HG03565 (cell line): ENCODE measurements around the gene RALGAPB.

ENCODE experiments used
- ATAC-seq: cut with Tn5 transposase; IDR thresholded peaks from one replicate; pipeline ENCODE4 v1.9.1; 2021; ENCODE audit warnings: mild to moderate bottlenecking, moderate library complexity; ENCODE audit not compliant: unreplicated experiment

RALGAPB gene

DNA sequence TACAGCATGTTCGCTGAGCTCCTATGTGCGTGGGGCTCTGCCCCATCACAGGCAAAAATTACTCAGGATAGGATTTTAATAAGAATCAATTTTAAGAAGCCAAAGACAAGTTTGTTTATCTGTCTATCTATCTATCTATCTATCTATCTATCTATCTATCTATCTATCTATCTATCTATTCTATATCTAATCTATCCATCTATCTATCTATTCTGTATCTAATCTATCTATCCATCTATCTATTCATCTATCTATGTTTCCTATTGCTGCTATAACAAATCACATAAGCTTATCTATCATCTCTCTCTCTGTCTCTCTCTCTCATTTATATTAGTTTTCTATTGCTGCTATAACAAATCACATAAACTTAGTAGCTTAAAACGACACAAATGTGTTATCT lies 130.6 kb downstream of the RALGAPB start:
- ATAC-seq = no peak

GRCh38 chr20:38604873-38605303 lies 132.2 kb downstream of the RALGAPB start:
- ATAC-seq = no peak

DNA sequence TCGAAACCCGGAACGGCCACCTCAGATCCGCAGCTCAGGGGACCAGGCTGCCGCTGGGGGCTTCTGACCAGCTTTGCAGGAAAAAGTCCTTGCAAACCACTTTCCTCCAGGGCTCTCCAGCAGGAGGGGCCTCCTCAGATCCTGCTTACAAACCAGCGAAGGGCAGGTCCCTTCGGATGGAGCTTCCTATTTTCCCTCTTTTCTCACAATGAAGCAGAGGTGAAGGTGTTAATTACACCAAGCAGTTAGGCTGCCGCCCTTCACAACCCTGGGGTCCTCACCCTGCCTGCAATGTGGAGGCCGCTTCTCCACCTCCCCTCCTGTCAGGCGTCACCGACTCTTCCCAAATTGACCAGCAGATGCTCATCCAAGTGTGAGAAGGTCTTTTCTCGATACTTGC lies 134.7 kb downstream of the RALGAPB start:
- ATAC-seq = no peak

- no peak for ATAC-seq
Observed at GRCh38 chr20:38608188-38608587, 135.5 kb downstream of the RALGAPB start.

DNA sequence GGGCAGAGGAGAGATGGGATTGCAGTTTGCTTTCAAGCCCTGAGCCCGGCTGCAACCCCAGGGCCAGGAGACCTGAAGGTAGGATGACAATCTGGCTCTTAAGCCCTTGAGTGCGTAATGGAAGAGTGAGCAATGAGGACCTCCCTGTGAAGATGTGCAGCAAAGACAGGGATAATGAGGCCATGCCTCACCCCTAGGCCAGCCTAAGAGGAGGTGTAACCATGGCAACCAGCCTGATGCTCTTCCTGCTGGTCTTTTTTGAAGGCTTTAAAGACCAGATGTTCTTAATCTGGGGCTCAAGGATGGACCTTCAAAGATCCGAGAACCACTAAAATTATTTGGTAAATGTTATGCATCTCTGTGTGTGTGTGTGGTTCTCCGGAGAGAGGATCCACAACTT lies 137.2 kb downstream of the RALGAPB start:
- ATAC-seq = no peak

DNA sequence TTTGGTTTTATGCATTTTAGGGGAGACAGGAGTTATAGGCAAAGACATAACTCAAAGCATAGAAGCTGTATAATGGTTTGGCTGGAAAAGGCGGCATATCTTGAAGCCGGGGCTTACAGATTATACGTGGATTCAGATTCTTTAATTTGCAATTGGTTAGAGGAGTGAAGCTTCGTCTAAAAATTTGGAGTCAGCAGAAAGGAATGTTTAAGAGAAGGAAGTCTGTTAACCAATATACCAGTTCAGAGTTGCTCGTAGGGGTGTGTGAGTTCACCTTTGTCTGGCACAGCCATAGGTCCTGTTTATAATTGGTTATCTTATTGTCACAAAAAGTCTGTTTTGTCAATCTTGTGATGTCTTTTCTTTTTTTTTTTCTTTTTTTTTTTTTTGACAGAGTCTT lies 137.9 kb downstream of the RALGAPB start:
- ATAC-seq = no peak

DNA sequence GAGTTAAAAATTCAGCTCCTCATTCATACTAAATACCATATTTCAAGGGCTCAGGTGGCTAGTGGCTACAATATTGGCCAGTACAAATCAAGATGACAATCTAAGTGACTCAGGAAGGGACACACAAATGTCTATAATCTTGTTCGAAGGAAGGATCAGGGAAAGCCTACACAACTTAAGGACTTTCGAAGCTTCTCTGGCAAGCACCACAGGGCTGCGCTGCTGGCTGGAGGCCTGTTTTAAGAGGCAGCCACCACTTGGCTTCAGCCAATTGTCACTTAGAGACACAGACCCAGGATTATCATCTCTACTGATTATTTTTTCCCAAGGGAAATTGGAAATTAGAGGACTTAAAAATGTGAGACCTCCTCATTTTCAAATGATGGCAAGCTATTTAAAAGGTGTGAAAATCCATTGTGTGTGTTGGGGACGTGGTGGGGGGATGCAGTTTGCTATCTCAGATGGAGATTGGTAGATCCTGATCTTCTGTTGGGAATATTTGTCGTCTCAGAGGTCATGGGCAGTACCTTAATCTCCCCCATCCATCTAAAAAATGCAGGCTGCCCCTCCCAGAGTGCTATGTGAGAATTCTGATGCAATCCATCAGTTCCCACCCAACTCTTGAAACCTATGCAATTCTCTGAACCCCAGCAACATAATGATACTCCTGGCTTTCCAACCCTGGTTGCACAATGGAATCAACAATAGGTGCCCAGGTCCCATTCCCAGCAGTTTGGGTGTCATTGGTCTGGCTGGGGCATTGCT lies 140.3 kb downstream of the RALGAPB start:
- ATAC-seq = no peak

DNA sequence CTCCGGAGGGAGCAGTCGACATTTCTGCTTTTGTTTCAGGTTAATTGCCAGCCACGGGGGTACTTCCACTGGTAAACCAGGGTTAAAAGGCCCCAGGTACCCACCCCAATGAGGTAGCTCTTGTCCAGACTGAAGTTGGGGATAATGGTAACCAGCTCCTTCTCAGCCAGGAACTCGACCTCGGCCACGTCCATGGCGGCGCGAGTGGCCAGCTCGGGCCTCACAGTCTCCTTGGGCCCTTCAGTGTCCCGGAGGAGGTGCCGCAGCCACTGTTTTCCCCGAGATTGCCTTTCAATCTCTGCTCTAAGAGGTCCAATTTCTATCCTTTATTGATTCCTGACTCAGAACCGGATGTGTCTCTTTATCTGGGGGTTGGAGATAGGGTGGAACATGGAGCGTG lies 142.6 kb downstream of the RALGAPB start:
- no peak for ATAC-seq

GRCh38 chr20:38616457-38616856 lies 143.8 kb downstream of the RALGAPB start:
- no peak for ATAC-seq

DNA sequence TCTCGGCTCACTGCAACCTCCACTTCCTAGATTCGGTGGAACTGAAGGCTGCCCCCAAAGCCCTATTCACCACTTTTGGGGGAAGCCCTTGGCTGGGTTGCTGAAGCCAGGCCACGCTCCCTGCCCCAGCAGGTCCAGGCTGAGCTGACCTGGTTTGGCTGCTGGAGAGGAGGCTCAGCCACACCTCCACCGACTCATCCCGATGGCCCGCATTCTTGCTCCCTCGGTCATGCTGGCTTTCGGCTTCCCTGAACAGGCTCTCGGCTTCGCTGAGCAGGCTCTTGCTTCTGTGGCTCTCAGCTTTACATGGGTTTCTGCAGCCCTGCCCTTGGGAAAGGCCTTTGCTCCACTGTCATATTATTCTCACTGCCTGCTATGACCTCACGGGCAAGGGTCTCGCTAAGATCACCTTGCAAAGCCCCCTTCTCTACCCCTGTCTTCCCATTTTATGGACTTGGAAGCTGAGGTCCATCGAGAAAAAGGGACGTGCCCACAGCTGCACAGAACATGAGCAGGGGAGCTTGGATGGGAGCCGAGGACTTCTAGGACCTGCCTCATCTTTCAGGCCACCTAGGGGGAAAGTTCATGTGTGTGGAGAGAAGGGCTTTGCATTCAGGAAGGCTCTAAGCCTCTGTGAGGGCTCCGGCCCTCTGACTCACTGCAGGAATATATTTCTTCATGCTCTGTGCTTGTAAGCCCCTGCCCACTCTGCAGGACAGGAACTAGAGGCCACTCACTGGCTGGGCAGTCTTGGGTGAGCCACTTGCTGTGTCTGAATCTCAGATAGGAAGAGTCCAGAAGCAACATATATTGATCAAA lies 144.6 kb downstream of the RALGAPB start:
- ATAC-seq = no peak

DNA sequence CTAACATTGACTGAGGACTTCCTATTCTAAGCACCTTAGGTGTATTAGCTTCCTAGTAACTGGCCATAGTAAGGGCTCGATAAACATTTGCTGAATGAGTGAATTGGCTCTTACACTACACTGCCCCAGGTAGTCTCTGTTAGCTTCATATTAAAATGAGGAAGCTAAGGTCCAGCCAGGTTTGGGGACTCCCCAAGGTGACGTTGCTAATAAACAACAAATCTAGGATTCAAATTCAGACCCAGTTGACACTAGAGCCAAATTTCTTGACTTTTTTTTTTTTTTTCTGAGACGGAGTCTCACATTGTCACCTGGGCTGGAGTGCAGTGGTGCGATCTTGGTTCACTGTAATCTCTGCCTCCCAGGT lies 145.2 kb downstream of the RALGAPB start:
- no peak for ATAC-seq

DNA sequence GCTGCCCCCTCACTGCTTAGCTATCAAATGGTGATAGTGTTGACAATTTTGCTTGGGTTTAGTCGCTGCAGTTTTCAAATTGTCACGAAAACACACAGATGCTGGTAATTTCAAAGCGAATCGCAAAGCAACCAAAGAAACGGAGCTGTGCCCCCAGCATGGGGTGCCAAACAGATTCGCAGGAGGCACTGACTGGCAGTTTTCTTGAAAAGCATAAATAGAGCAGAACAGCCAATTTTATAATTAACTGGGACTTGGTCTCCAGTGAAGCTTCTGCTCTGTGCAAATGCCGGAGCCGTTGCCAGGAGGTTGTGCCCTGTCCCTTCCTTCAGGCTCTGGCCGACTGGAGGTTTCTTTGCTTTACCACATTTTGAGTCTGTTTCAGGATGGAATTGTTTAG lies 147.8 kb downstream of the RALGAPB start:
- no peak for ATAC-seq

DNA sequence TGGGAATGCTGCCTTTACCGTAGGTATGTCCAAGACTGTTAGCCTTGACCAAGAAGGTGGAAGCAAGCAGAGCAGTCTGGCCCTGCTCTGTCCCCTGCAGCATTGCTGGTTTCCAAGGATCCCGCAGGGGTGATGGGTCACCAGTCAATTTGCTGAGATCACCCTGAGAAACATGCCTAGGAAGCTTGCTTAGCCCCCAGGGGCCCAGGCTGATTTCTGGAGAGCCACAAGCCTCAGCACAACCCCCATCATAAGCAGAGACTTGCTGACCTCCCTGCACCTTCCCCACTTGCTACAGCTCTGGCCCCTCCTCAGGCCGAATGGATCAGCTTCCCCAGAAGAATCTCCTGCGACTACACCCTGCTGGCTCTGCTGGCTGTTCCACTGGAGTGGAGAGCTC lies 150.4 kb downstream of the RALGAPB start:
- ATAC-seq = no peak

- ATAC-seq = no peak
Observed at GRCh38 chr20:38624084-38624483, 151.4 kb downstream of the RALGAPB start.

- ATAC-seq = no peak
Observed at GRCh38 chr20:38625896-38626295, 153.3 kb downstream of the RALGAPB start.

DNA sequence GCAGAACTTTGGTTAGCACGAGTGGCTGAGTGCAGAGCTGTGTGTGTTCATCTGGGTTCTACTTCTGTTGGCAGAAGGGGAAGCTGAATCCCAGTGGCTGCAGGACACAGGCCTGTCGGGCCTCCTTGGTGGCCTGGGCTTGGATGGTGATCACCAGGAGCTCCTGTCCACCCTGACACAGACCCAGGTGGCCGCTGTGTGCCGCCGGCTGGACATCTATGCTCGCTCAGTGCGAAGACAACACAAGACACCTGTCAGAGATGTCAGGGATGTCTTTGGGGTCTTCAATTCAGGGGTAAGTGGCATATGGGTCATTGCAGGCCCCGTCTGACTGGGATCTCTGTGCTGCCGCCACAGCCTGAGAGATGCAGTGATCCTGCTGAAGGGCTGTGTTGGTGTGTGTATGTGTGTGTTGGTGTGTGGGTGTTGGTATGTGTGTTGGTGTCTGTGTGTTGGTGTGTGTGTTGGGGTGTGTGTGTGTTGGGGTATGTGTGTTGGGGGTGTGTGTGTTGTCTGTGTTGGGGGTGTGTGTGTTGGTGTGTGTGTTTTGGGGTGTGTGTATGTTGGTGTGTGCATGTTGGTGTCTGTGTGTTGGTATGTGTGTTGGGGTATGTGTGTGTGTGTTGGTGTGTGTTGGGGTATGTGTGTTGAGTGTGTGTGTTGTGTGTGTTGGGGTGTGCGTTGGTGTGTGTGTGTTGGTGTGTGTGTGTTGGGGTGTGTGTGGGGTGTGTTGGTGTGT lies 154.4 kb downstream of the RALGAPB start:
- ATAC-seq = no peak
